Measurements from ENCODE around the gene PTMS. TPM values are rescaled to one million over a fixed set of nuclear protein-coding genes. Genes with fewer than 3 reads are reported as not detected.

Gene PTMS
- total RNA-seq, 1 experiment from 2014 or later: 370 TPM

GRCh38 chr12:6784296-6784695, 18.1 kb downstream of the PTMS start:
- Mint-ChIP-seq H3K4me3 (no peak overlapping the region), H3K36me3 (no peaks in the 10 kb centered on the region), H3K9me3 (no peaks in the 10 kb centered on the region), H3K27me3 (ENCODE audit: low read depth) (no peaks in the 10 kb centered on the region; the same call in 1 of the 2 replicates), H3K4me1 (peaks cover 18% of the 10 kb centered on the region), H3K27ac (no peak overlapping the region)
- ChIA-PET CTCF (interaction anchor here (0.8 to 1.4 kb wide), 3 partner anchors 30 to 48 kb away, joined by 3 to 4 read pairs (median 3); no protein-coding TSS in a partner anchor), POLR2A (no interaction called here)
- TF ChIP-seq TEAD4 (CRISPR knock-in tag; IDR thresholded peaks at IDR 0.05): no peak
- TF ChIP-seq ZNF423 (CRISPR knock-in tag; IDR thresholded peaks at IDR 0.05): no peak
- no peak for TF ChIP-seq ARID4B (CRISPR knock-in tag; IDR thresholded peaks at IDR 0.05; ENCODE audit: borderline replicate concordance)
- TF ChIP-seq ATF1 (CRISPR knock-in tag; IDR thresholded peaks at IDR 0.05): no peak
- no peak for TF ChIP-seq AR (CRISPR knock-in tag; IDR thresholded peaks at IDR 0.05)
- no peak for TF ChIP-seq KAT7 (CRISPR knock-in tag; IDR thresholded peaks at IDR 0.05; ENCODE audit: borderline replicate concordance)
- TF ChIP-seq OVOL2 (CRISPR knock-in tag; IDR thresholded peaks at IDR 0.05; ENCODE audit: borderline replicate concordance): no peak
- TF ChIP-seq FOXP4 (CRISPR knock-in tag; IDR thresholded peaks at IDR 0.05): no peak
- TF ChIP-seq ZNF232 (CRISPR knock-in tag; IDR thresholded peaks at IDR 0.05): no peak
- TF ChIP-seq TEAD1 (CRISPR knock-in tag; IDR thresholded peaks at IDR 0.05): no peak
- no peak for TF ChIP-seq ZNF138 (CRISPR knock-in tag; conservative IDR thresholded peaks at IDR 0.05)
- DNase-seq (ENCODE audit: low spot score): no peak
- ATAC-seq: no peak

GRCh38 chr12:6784761-6785160, 18.6 kb downstream of the PTMS start:
- ATAC-seq (no peak), DNase-seq (ENCODE audit: low spot score) (no peak)
- peaks cover 2% of the 10 kb centered on the region; the same call in 1 of the 2 replicates for H3K27me3 Mint-ChIP-seq (ENCODE audit: low read depth)
- H3K4me3 Mint-ChIP-seq: no peak overlapping the region
- ChIA-PET CTCF (interaction anchor here (0.7 to 1.4 kb wide), 4 partner anchors 28 to 48 kb away, joined by 3 to 4 read pairs (median 3); no protein-coding TSS in a partner anchor), POLR2A (no interaction called here)
- no peaks in the 10 kb centered on the region for H3K36me3 Mint-ChIP-seq
- peaks cover 18% of the 10 kb centered on the region for H3K4me1 Mint-ChIP-seq
- H3K27ac Mint-ChIP-seq: no peak overlapping the region
- no peaks in the 10 kb centered on the region for H3K9me3 Mint-ChIP-seq
- TF ChIP-seq ETV6 (CRISPR knock-in tag; IDR thresholded peaks at IDR 0.05): no peak
- no peak for TF ChIP-seq IRF1 (CRISPR knock-in tag; IDR thresholded peaks at IDR 0.05)
- no peak for TF ChIP-seq ZNF138 (CRISPR knock-in tag; conservative IDR thresholded peaks at IDR 0.05)
- TF ChIP-seq NR1H2 (CRISPR knock-in tag; IDR thresholded peaks at IDR 0.05): no peak
- no peak for TF ChIP-seq ZNF532 (CRISPR knock-in tag; IDR thresholded peaks at IDR 0.05; ENCODE audit: borderline replicate concordance)
- TF ChIP-seq E2F1 (CRISPR knock-in tag; IDR thresholded peaks at IDR 0.05): no peak
- no peak for TF ChIP-seq EMX1 (CRISPR knock-in tag; IDR thresholded peaks at IDR 0.05)

Data from WTC11 (cell line).